Omental fat pad (tissue), 4 donors: Measurements from ENCODE around the gene SHROOM3. TPM values are rescaled to one million over a fixed set of nuclear protein-coding genes. Genes with fewer than 3 reads are reported as not detected.

ENCODE experiments used
- ATAC-seq: fragments of 150-250 bp; one replicate; pipeline ENCODE4 v1.9.1; 2016; ENCODE audit warnings: mild to moderate bottlenecking, moderate library complexity; ENCODE audit not compliant: low FRiP score
- DNase-seq: peaks from one replicate; pipeline ENCODE4 v3.0.0-alpha.2; 2019; ENCODE audit warnings: low spot score
- CTCF ChIP-seq, 3 donors: fragments of 450-650 bp; IDR thresholded peaks; one replicate each; pipeline ENCODE4 v1.5.1; 2016 to 2017; ENCODE audit warnings: antibody characterized with exemption in 3 of 3, mild to moderate bottlenecking in 3 of 3, moderate library complexity in 2 of 3
- total RNA-seq, 4 donors: library from RNA; depleted of rRNA; stranded (reverse); fragments of >200 nt; gene quantifications; one replicate each; pipeline ENCODE4 v1.1.0, GENCODE V29; 2016

Gene SHROOM3
- total RNA-seq, 4 donors from 2014 or later = 1.3 to 12.2 (median 3.1) TPM

- DNase-seq = no peak
- no peak for TF ChIP-seq CTCF (IDR thresholded peaks at IDR 0.05)
- no peak for ATAC-seq
Observed at GRCh38 chr4:76430519-76431388, 4.3 kb upstream of the SHROOM3 start.

GRCh38 chr4:76435528-76436319 lies 695 bp downstream of the SHROOM3 start:
- no peak for TF ChIP-seq CTCF (IDR thresholded peaks at IDR 0.05)
- DNase-seq (no peak), ATAC-seq (no peak)

GRCh38 chr4:76439491-76439890 lies 4.5 kb downstream of the SHROOM3 start:
- ATAC-seq (no peak), DNase-seq (no peak)
- no peak for TF ChIP-seq CTCF (IDR thresholded peaks at IDR 0.05)

- ATAC-seq = no peak
Observed at GRCh38 chr4:76441881-76442280, 6.9 kb downstream of the SHROOM3 start.

GRCh38 chr4:76442807-76443206 lies 7.8 kb downstream of the SHROOM3 start:
- ATAC-seq = no peak
- TF ChIP-seq CTCF (IDR thresholded peaks at IDR 0.05) = no peak

More at GRCh38 chr4:76441881-76442280, 6.9 kb downstream of the SHROOM3 start:
- no peak for DNase-seq
- TF ChIP-seq CTCF (IDR thresholded peaks at IDR 0.05) = no peak

GRCh38 chr4:76443376-76443775 lies 8.3 kb downstream of the SHROOM3 start:
- DNase-seq (no peak), ATAC-seq (no peak)
- TF ChIP-seq CTCF (IDR thresholded peaks at IDR 0.05) = no peak

More at GRCh38 chr4:76442807-76443206, 7.8 kb downstream of the SHROOM3 start:
- no peak for DNase-seq
